T47D (cell line): Measurements from ENCODE around the gene LY6G6C.

ENCODE experiments used
- DNase-seq, 2 experiments: peaks; one replicate each; pipeline versions ENCODE4 v3.0.0 to v3.0.0-alpha.2; 2011 to 2012; ENCODE audit warnings: low read depth in 1 of 2, low spot score in 1 of 2
- JUND ChIP-seq: IDR thresholded peaks from 2 replicates; pipeline ENCODE4 v1.6.1; 2012; ENCODE audit warnings: low read depth
- in situ Hi-C: cut with HindIII; loops from 2 replicates; pipeline ENCODE4 v1.10.0; 2016; ENCODE audit warnings: low sequenced_read_pairs, low pct_unique_long_range_greater_than_20kb

The LY6G6C gene

DNA sequence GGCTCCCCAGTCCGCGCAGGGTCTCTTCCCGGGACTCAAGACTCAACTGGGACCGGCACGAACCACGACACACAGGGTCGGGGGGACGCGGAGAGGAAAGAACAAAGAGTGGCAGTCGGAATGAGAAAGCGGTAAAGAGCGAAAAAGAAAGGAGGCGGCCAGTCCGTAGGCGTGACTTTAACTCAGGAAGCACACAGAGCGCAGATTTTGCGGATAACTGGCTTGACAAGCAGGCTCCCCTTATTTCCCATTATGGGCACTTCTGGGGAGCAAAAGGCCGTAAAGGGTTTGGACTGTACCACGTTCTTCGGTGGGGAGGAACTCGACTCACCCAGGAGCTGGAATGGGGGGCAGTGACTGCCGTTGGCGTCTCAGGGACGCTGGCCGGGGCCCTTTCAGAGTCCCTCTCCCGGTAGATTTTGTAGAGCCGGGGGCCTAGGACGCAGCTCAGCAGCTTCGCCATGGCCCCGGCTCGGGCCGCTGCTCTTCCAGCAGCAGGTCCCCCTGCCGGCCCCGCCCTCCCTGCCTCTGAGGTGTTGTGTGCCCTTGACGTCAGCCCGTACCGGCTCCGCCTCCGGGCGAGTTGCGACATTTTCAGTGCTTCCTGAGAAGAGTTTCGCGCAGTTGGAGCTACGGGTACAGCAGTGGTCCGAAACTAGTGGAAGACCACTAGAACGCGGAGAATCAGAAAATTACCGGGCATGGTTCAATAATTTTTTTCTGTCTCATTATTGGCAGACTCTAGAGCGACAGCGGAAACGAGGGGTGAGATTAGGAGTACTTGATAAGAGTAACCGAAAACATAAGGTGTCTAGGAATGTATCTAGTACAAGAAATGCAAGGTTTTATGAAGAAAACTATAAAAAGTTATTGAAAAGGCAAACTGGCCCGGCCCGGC lies 18.5 kb downstream of the LY6G6C start, which contains the start of gene ABHD16A:
Gene ABHD16A (minus strand): TSS at position 506 of the 898 bp plus-strand sequence. CDS start 43 bp downstream, at position 463.
- peak; percentile 92 to 98 for DNase-seq
- in situ Hi-C loops, result no loop called here
- no peak for TF ChIP-seq JUND

DNA sequence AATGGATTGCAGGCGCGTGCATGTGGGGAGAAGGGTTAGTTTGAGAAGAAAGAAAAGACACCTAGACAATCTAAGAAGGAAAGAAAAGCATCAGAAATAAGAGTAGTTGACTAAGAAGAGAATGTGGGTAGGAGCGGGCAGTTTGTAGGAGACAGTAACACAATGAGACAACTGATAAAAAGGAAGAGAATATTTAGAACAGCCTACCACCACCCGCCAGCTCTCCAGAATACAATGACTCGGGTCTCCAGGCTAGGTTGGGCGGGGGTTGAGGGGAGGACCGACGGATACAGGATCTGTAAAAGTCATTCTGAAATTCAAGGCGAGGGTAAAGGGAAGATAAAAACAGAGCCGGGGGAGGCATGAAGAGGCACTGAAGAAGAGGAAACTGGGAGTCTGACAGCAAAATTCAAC lies 19.1 kb downstream of the LY6G6C start:
- TF ChIP-seq JUND, result no peak
- in situ Hi-C loops, result no loop called here
- peak in 1 of 2 experiments; percentile 18 for DNase-seq

GRCh38 chr6:31701666-31702404 lies 19.7 kb downstream of the LY6G6C start:
- in situ Hi-C loops, result no loop called here
- TF ChIP-seq JUND, result no peak
- no peak for DNase-seq

DNA sequence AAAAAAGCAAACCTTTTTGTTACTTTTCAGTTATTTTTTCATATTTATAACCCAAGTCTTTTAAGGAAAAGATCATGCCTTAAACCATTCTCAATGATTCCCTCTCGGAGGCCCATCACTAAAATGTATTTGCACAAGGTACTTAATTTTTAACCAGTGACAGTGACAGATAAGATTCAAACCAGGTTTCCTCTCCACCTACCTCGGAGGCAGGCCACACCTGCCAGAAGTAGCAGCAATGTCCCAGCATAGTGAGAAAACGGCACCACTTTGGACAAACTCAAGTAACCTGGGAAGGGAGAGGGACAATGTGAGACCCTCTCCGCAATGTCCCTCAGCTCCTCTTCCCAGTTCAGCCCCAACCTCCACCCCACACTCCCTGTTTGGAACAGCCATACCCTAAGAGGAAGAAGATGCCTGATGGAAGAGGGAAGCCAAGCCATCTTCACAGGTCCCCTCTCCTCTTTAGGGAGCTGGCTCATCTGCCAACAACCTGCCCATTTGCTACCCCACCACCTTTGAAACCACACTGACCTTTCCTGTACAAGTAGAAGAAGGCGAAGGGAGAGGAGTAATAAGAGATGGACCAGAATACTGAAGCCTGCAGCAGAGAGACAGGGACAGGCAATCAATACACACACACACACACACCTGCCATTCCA lies 20.7 kb downstream of the LY6G6C start:
- in situ Hi-C loops, result no loop called here
- no peak for DNase-seq
- TF ChIP-seq JUND, result no peak

GRCh38 chr6:31697555-31697954 lies 24.0 kb downstream of the LY6G6C start:
- no peak for TF ChIP-seq JUND
- DNase-seq, result no peak
- in situ Hi-C loops, result no loop called here

DNA sequence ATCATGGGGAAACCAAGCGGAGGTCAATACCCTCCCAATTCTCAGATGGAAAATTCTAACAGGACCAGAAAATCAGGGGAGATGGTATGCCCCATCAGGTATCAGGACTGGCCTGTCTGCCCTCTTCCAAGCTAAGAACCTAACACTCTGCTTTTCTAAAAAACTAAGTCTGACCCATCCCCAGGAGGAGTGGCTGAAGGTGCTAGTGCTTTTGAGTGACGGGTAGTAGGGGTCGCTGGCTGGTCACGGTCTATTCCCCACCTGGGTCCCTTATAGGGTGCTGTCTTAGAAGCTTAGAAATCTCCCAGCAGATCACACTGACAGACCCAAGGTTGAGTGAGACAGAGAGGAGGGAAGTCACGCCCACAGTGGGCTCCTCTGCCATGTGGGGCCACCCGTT lies 28.0 kb downstream of the LY6G6C start:
- DNase-seq, result no peak
- in situ Hi-C loops, result no loop called here
- TF ChIP-seq JUND, result no peak

DNA sequence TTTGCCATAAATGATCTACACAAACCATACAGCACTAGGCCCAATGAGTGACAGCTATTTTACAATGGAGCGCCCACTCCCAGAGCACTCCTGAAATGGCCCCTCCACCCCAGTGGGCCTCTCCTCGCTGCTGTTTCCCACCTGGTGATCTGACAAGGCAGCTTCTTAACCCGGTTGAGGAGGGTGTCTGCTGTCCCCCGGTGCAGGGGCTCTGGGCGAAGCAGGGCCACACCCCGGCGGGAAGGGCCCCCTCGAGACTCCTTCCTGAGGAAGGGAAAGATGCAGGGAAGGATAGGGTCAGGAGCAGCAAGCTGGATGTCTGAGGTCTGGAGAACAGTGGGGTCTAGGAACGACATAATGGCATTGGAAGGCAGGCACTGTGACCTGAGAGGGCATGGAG lies 28.7 kb downstream of the LY6G6C start:
- in situ Hi-C loops, result no loop called here

DNA sequence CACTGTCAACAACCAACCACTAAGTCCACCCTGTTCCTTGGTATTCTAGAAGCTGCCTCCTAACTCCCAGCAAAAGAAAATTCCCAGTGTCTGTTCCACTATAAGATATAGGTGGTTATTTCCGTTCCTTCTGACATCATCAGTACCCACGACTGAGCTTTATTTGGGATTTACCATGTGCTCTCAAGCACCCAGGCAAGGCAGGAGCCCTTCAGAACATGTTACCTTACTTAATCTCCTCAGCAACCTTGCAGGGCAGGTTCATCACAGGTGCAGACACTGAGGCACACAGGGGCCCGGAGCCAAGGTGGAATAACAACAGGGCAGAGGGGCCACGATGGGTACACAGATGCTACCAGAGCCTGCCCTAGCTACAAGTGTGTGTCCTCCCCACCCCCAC lies 29.2 kb downstream of the LY6G6C start:
- no peak for TF ChIP-seq JUND
- no peak for DNase-seq
- in situ Hi-C loops, result no loop called here

More for the DNA sequence above, 28.7 kb downstream of the LY6G6C start:
- no peak for DNase-seq
- TF ChIP-seq JUND, result no peak

GRCh38 chr6:31691564-31692108 lies 29.9 kb downstream of the LY6G6C start:
- no peak for DNase-seq
- TF ChIP-seq JUND, result no peak
- in situ Hi-C loops, result no loop called here

GRCh38 chr6:31691078-31691463 lies 30.5 kb downstream of the LY6G6C start:
- in situ Hi-C loops, result no loop called here
- TF ChIP-seq JUND, result no peak
- no peak for DNase-seq

DNA sequence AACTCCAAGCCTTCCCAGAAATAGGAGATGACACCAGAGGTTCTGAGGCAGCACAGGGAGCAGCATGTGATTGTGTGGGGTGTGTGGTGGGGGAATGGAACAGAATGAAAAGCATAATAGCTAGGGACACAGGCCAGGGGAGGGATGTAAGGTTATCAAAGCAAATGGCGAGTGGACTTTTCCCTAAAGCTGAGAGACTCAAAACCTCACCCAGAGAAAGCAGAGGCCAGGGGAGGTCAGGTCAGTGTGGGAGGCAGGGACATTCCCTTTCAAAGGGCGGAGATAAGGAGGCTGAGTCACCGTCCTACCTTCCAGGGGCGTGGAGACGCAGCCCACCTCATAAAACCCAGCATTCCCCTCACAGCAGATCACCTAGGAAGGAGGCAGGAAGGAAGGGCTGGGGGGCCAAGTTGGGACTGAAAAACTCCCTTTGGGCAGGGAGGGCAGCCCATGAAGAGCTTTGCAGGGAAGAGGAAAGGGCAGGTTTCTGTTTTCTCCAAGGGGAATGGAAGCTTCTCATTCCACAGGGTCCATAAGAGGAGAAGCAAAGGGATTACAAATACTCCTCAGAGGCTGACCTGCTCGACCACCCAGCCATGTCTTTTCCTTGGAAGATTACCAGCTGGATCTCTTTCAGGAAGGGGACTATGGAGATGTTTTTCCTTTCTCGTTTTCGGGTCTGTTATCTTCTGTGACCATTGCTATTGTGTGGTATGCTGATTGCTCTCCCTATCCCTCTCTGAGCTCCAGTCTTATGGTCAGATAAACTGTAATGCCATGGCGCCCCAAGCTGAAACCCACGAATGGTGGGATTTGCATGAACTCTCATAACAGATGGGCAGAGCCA lies 31.1 kb downstream of the LY6G6C start:
- in situ Hi-C loops, result no loop called here
- no peak for TF ChIP-seq JUND
- DNase-seq, result no peak
